Measurements from ENCODE around the gene MT1B. TPM values are rescaled to one million over a fixed set of nuclear protein-coding genes. Genes with fewer than 3 reads are reported as not detected.

Gene MT1B
- total RNA-seq, 2 experiments from 2014 or later = not detected

DNA sequence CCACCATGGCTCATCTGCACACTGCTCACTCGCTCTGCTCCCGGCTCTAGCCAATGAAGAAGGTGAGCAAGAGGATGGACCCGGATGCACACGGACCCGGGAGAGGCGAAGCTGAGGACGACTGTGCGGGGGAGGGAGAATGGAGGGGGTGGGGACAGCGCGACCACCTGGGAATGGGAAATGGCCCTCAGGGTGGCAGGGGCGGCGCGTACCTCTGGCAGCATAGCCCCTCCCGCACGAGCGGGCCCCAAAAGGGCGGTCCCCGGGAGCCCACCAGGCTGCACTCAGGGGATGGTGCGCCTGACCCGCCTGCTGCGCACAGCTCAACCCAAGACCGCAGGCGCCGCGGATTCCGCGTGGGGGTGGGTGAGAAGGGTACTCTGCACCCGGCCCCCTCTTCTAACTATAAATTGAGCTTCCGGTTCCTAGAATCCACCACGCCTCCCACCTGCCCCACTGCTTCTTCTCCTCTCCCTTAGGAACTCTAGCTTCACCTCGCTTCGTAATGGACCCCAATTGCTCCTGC, 24.1 kb downstream of the MT1B start:
- POLR2A ChIA-PET = interaction anchor here (1.1 kb wide), 1 partner anchor 50 kb away, joined by 5 read pairs; the partner anchor contains the start of gene MT1E
- peak overlapping the region; percentile 70 for H3K27ac Mint-ChIP-seq

DNA sequence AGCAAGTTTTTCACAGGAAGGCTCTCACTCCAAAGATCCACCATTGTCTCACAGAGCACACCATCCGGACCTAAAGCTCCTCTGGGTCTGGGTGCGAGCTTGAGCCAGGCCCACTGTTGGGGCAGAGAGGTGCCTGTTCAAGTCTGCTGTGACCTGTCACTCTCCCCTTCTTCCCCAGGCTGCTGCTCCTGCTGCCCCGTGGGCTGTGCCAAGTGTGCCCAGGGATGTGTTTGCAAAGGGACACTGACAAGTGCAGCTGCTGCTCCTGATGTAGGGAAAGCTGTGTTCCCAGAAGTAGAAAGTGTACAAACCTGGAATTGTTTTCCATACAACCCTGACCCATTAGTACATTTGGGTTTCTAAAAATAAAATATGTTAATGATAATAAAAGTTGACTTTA, 25.8 kb downstream of the MT1B start:
- H3K9me3 Mint-ChIP-seq = no peaks in the 10 kb centered on the region
- no peak overlapping the region for H3K27ac Mint-ChIP-seq
- H3K4me3 Mint-ChIP-seq = no peak overlapping the region
- no peaks in the 10 kb centered on the region for H3K36me3 Mint-ChIP-seq (ENCODE audit: low read depth)
- ChIA-PET CTCF (interaction anchor here (0.7 to 2.6 kb wide), 6 partner anchors 9 to 266 kb away, joined by 3 to 13 read pairs (median 3); partner anchors contain the start of gene MT2A), POLR2A (no interaction called here)
- H3K4me1 Mint-ChIP-seq = peaks cover 32% of the 10 kb centered on the region
- DNase-seq = no peak
- H3K27me3 Mint-ChIP-seq = peaks cover 29% of the 10 kb centered on the region

More for the DNA sequence above, 24.1 kb downstream of the MT1B start:
- Mint-ChIP-seq H3K27me3 (peaks cover 43% of the 10 kb centered on the region), H3K36me3 (ENCODE audit: low read depth) (no peaks in the 10 kb centered on the region), H3K4me1 (peaks cover 25% of the 10 kb centered on the region), H3K9me3 (no peaks in the 10 kb centered on the region), H3K4me3 (peak overlapping the region; percentile 56)
- CTCF ChIA-PET = interaction anchor here (0.6 to 2.6 kb wide), 8 partner anchors 9 to 249 kb away, joined by 3 to 13 read pairs (median 4); no protein-coding TSS in a partner anchor
- peak; percentile 60 for DNase-seq

DNA sequence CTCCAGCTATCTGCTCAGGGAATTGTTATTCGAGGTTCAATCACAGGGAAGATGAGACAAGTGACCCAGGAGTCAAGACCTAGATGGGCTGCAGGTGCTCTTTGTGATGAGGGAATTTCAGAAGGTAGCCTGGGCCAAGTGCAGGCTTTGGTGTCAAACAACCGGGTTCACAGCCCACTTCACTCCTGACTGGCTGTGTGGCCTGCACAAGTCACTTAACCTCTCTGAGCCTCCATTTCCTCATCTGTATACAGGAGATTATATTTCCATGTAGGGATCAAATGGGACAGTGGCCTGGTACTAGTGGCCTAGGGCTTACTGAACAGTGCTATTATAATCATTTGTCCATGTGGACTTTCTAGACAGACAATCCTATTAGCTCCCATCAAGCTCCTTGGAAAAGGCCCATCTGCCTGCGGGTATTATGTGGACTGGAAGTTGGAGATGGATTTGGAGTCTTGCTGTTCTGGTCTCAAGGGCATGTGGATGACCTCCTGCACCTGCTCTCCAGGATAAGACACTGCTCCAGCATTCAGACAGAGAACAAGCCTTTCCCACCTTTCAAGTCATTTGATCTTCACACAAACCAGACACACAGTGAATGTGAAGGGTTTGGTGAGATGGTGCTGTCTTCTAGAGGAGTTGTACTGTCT, 27.5 kb downstream of the MT1B start:
- no peaks in the 10 kb centered on the region for H3K9me3 Mint-ChIP-seq
- no peak for DNase-seq
- H3K4me3 Mint-ChIP-seq = no peak overlapping the region
- CTCF ChIA-PET = interaction anchor here (1.2 to 1.6 kb wide), 3 partner anchors 12 to 22 kb away, joined by 4 read pairs; no protein-coding TSS in a partner anchor
- H3K36me3 Mint-ChIP-seq (ENCODE audit: low read depth) = no peaks in the 10 kb centered on the region
- H3K4me1 Mint-ChIP-seq = peaks cover 42% of the 10 kb centered on the region
- H3K27me3 Mint-ChIP-seq = peaks cover 15% of the 10 kb centered on the region
- POLR2A ChIA-PET = no interaction called here
- no peak overlapping the region for H3K27ac Mint-ChIP-seq

DNA sequence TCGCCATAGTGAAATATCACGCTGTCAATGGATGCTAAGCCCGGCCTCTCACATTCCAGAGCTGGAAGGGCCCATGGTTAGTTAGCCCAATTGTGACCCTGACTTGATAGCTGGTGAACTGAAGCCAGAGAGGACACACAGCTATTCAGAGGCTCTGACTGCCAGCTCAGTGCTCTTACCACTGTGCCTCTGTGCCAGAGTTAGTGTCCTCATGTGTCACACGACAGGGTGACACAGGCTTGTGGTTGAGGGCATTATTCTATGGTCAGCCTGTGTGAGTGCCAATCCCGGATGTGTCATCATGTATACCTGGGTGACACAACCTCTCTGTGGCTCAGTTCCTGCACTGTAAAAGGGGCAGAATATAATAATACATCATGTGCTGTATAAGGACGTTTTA, 28.1 kb downstream of the MT1B start:
- CTCF ChIA-PET = interaction anchor here (0.9 to 1.6 kb wide), 3 partner anchors 18 to 82 kb away, joined by 3 to 4 read pairs (median 4); no protein-coding TSS in a partner anchor
- no peak for DNase-seq
- POLR2A ChIA-PET = interaction anchor here (0.8 kb wide), 1 partner anchor 11 kb away, joined by 3 read pairs; no protein-coding TSS in a partner anchor
- no peaks in the 10 kb centered on the region for H3K36me3 Mint-ChIP-seq (ENCODE audit: low read depth)
- H3K4me3 Mint-ChIP-seq = no peak overlapping the region
- H3K4me1 Mint-ChIP-seq = peaks cover 41% of the 10 kb centered on the region
- H3K9me3 Mint-ChIP-seq = no peaks in the 10 kb centered on the region
- peaks cover 11% of the 10 kb centered on the region for H3K27me3 Mint-ChIP-seq
- no peak overlapping the region for H3K27ac Mint-ChIP-seq

DNA sequence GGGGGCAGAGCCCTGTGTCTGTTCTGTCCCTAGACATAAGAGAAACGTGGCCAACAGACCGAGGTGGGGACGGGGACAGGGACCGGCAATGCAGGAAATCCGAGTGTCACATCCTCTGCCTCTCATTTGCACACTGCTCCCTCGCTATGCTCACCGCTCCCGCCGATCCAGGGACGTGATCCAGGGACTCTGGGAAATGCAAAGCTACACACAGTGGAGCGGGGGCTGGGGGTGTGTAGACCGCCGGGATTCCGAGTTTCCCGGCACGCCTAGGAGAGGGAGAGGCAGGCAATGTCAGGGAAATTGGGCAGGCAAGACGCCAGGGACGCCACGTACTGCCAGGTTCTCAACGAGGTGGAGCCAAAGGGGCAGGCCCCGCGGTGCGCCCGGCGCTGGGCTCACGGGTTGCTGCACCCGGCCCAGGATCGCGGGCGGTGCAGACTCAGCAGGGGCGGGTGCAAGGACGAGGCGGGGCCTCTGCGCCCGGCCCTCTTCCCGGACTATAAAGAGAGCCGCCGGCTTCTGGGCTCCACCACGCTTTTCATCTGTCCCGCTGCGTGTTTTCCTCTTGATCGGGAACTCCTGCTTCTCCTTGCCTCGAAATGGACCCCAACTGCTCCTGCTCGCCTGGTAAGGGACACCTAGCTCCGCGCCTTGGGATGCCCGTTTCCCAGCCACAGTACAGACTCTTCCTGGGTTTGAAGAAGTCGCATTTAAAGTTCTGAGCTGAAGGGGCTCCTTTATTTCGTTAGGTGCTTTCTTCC, 30.4 kb downstream of the MT1B start, which contains the start of gene MT1X:
TSS of gene MT1X (plus strand) at position 532 of the 764 bp plus-strand sequence. CDS start at position 603, 71 bp downstream.
- H3K27me3 Mint-ChIP-seq = no peaks in the 10 kb centered on the region
- H3K27ac Mint-ChIP-seq = peak within 1 kb of the TSS; percentile 96
- ChIA-PET POLR2A (interaction anchor here (0.6 kb wide), 1 partner anchor 27 kb away, joined by 3 read pairs; no protein-coding TSS in a partner anchor), CTCF (interaction anchor here (0.6 to 1.5 kb wide), 6 partner anchors 10 to 27 kb away, joined by 3 to 5 read pairs (median 4); partner anchors contain the start of gene MT1H)
- peaks cover 5% of the 10 kb centered on the region for H3K36me3 Mint-ChIP-seq (ENCODE audit: low read depth)
- peaks cover 3% of the 10 kb centered on the region for H3K9me3 Mint-ChIP-seq
- H3K4me1 Mint-ChIP-seq = peaks cover 26% of the 10 kb centered on the region
- peak within 1 kb of the TSS; percentile 95 for H3K4me3 Mint-ChIP-seq
- DNase-seq = peak; percentile 92

DNA sequence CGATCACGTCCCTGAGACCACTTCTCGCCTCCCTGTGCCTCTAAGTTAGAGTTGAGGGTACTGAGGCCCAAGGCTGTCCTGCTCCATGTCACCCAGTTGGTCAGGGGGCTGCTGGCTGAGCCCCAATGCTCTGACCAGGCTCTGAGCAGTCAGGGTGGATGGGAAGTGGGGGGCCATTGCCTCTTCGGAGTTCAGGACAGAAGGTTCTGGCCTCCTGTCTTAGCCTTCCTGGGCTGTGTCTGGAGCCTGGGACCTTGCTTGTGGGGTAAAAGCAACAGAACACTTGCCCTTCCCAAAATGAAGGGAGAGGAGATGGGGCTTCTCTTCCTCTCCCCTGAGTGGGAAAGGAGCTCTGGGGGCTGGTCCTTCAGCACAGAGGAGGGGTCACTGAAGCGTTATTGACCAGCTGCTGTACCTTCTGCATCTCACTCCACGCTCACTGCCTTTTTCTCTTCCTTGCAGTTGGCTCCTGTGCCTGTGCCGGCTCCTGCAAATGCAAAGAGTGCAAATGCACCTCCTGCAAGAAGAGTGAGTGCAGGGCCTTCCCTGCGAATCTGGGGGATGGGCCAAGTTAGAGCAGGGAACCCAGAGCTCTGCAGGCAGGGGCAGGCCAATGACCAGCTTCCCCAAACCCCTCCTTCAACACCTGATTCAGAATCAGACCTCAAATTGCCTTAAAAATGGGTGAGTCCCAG, 31.2 kb downstream of the MT1B start:
- peaks cover 5% of the 10 kb centered on the region for H3K36me3 Mint-ChIP-seq (ENCODE audit: low read depth)
- peak overlapping the region; percentile 96 for H3K27ac Mint-ChIP-seq
- CTCF ChIA-PET = interaction anchor here (0.9 to 1.5 kb wide), 5 partner anchors 11 to 27 kb away, joined by 3 to 5 read pairs (median 4); partner anchors contain the start of gene MT1H
- peak; percentile 17 for DNase-seq
- H3K9me3 Mint-ChIP-seq = peaks cover 4% of the 10 kb centered on the region
- H3K27me3 Mint-ChIP-seq = no peaks in the 10 kb centered on the region
- peaks cover 26% of the 10 kb centered on the region for H3K4me1 Mint-ChIP-seq
- peak overlapping the region; percentile 95 for H3K4me3 Mint-ChIP-seq
- POLR2A ChIA-PET = interaction anchor here (0.6 kb wide), 1 partner anchor 26 kb away, joined by 3 read pairs; no protein-coding TSS in a partner anchor

DNA sequence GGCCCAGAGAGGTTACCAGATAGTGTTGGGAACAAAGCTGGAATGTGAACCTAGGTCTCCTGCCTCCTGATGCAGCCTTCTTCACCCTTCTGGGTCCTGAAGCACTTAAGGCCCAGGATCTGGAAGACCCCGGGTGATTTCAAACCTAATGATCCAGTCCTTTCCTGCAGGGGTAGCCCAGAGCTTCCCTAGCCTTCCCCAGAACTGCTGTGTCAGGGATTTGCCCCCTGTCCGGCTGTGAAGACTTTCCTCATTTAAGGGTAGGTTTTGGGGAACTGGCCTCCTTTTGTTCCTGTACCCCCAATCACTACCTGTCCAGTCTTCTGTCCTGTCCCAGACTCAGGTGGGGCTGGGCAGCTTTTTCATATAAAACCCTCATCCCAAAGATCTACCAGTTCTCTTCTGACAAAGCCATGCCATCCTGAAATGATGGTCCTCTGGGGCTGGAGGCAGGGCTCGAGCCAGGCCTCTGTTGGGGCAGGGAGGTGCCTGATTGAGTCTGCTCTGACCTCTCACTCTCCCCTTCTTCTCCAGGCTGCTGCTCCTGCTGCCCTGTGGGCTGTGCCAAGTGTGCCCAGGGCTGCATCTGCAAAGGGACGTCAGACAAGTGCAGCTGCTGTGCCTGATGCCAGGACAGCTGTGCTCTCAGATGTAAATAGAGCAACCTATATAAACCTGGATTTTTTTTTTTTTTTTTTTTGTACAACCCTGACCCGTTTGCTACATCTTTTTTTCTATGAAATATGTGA, 31.9 kb downstream of the MT1B start:
- peak overlapping the region; percentile 95 for H3K4me3 Mint-ChIP-seq
- H3K36me3 Mint-ChIP-seq (ENCODE audit: low read depth) = peaks cover 5% of the 10 kb centered on the region
- peaks cover 6% of the 10 kb centered on the region for H3K9me3 Mint-ChIP-seq
- H3K27me3 Mint-ChIP-seq = peaks cover 1% of the 10 kb centered on the region
- DNase-seq = no peak
- peaks cover 26% of the 10 kb centered on the region for H3K4me1 Mint-ChIP-seq
- ChIA-PET CTCF (interaction anchor here (0.7 to 3.5 kb wide), 7 partner anchors 12 to 444 kb away, joined by 3 to 21 read pairs (median 4); no protein-coding TSS in a partner anchor), POLR2A (no interaction called here)
- H3K27ac Mint-ChIP-seq = no peak overlapping the region

DNA sequence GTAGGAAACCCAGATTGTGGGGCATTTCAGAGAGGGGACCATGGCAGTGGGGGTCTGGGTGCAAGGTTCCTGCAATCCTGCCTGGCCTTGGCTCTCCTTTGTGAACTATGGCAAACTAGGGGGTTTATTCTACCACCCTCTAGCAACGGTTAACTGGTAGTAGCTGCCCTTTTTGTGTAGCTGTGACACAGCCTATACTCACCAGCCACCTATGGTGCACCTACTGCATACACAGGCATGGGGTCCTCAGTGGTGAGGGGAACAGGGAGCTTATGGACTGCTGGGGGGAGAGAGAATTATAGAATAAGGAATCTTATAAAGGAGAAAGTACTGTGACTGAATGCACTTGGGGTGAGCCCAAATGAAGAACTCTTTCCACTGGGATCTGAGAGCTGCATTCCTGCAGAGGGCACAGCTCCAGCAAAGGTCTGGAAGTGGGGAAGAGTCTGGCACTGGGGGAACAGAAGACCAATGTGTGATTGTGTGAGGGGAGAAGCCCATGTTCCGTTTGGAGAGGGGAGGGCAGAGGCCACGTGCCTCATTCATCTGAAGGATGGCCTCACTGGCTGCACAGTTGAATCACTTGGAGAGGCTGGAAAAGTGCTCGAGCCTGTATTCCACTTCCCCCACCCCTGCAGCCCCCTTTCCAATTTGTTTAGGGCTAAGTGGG, 32.7 kb downstream of the MT1B start:
- CTCF ChIA-PET = interaction anchor here (0.7 to 3.5 kb wide), 4 partner anchors 17 to 443 kb away, joined by 3 to 21 read pairs (median 4); no protein-coding TSS in a partner anchor
- peaks cover 6% of the 10 kb centered on the region for H3K9me3 Mint-ChIP-seq
- POLR2A ChIA-PET = no interaction called here
- H3K4me3 Mint-ChIP-seq = peak overlapping the region; percentile 95
- no peak for DNase-seq
- peaks cover 5% of the 10 kb centered on the region for H3K36me3 Mint-ChIP-seq (ENCODE audit: low read depth)
- H3K27ac Mint-ChIP-seq = no peak overlapping the region
- H3K4me1 Mint-ChIP-seq = peaks cover 26% of the 10 kb centered on the region
- H3K27me3 Mint-ChIP-seq = peaks cover 1% of the 10 kb centered on the region

DNA sequence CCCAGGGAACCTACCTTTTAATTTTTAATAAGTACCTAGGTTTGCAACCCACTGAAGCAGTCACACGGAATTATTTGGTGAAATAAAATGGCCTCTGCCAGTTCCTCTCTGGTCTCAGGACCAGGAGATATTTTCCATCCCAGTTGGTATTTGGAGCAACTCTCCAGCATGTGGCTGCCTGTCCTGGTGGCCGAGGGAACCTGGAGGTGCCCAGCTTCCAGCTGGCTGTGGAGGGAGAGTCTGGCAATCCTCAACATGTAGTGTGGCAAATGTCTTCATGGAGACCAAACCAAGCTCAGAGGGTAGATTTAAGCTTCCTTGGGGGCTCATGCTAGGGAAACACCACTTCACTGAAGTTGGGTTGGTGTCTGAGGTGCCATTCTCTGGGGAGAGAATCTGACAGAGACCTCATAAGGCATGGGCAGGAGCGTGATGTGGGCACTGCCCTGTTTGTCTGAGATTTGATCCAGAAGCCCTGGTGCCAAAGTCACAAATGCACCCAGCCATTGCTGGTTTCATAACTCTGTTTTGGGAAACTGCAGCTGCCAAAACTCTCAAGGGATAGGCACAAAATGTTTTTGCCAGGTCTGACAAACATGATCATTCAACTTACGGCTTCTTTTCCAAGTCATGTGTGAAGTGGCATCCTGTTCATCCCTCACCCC, 33.4 kb downstream of the MT1B start:
- Mint-ChIP-seq H3K27ac (no peak overlapping the region), H3K36me3 (ENCODE audit: low read depth) (peaks cover 5% of the 10 kb centered on the region)

DNA sequence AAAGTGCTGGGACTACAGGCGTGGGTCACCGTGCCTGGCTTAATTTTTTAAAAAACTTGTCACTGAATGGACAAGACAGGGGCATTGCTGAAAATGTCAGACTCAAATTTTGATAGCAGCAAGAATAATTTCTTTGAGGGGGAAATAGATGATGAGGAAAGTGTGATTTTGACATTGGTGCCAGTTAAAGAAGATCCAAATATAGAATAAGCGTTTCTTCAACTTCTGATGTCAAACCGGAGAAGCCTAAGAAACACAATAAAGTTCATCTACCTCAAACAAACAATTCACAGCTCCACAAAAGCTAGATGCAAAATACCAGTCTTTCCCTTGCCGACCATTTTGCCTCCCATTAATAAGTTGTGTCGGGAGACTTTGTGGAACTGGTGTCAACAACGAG, 35.1 kb downstream of the MT1B start:
- CTCF ChIA-PET = interaction anchor here (3.5 kb wide), 1 partner anchor 15 kb away, joined by 21 read pairs; no protein-coding TSS in a partner anchor

More for the DNA sequence above, 33.4 kb downstream of the MT1B start:
- ChIA-PET POLR2A (no interaction called here), CTCF (interaction anchor here (0.8 to 3.5 kb wide), 4 partner anchors 17 to 108 kb away, joined by 3 to 21 read pairs (median 3); no protein-coding TSS in a partner anchor)
- H3K4me3 Mint-ChIP-seq = no peak overlapping the region
- H3K9me3 Mint-ChIP-seq = peaks cover 6% of the 10 kb centered on the region
- H3K4me1 Mint-ChIP-seq = peaks cover 26% of the 10 kb centered on the region
- DNase-seq = no peak
- H3K27me3 Mint-ChIP-seq = peaks cover 1% of the 10 kb centered on the region

More for the DNA sequence above, 35.1 kb downstream of the MT1B start:
- Mint-ChIP-seq H3K27me3 (peaks cover 1% of the 10 kb centered on the region), H3K4me1 (peaks cover 18% of the 10 kb centered on the region), H3K9me3 (peaks cover 6% of the 10 kb centered on the region), H3K4me3 (no peak overlapping the region), H3K36me3 (ENCODE audit: low read depth) (peaks cover 5% of the 10 kb centered on the region), H3K27ac (no peak overlapping the region)
- no peak for DNase-seq
- POLR2A ChIA-PET = no interaction called here
